ENCODE measurements around the gene VPS13A.
"Not testable (repeated sequence)": the region's sequence is repeated elsewhere in the genome, so short reads cannot be mapped to it uniquely, and the experiment has no call there.

Gene VPS13A

DNA sequence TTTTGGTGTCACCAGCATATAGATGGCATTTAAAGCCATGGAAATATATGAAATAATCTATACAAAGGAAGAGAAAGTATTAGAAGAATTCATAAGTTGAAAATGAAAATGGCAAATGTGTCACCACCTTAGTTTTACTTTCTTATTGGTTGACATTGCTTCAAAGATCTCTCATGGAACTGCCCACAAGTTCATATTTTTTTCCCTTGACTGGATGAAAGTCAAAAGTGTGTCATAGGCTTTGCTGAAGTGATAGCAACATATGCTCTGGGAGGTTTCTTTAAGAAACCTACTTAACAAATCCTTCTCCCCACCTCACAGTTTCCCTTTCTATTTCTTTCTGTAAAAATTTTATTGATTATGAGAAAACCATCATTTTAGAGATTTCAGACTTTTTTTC, 127.2 kb downstream of the VPS13A start:
- DNase-seq (ENCODE audit: low read depth) = no peak

DNA sequence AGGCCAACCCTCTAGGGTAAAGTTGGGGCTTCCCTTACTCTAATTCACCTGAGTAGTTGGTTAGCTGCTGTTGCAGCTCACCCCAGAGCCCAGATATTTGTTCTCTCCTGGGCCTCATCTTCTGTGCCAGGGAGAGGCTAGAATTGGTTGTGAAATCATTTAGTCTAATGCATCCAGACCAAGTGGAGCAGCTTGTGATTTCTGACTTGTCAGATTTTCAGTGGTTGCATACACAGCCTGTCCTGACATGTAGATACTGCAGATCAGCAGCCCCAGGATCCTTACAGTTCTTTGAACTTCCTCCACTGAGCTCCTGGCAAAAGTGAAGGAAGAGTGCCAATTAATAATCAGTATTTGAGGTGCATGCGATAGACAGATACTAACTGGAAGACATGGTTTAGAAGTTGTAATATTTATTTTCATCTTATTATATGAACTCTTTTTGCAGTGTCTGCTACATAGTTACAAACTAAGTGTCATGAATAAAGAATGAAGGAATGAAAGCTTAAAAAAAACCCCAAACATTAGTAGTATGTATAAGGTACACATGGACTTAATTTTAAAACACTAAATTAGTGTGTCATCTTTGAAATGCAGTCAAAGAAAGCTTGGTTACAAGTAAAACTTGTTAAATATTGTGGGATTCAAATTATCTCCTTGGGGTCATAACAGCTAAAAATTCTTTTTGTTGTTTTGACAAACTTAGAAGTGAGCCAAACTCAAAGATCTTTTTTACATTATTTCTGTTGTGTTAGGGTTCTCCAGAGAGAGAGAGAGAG, 128.5 kb downstream of the VPS13A start:
- peak; percentile 71 for DNase-seq (ENCODE audit: low read depth)

DNA sequence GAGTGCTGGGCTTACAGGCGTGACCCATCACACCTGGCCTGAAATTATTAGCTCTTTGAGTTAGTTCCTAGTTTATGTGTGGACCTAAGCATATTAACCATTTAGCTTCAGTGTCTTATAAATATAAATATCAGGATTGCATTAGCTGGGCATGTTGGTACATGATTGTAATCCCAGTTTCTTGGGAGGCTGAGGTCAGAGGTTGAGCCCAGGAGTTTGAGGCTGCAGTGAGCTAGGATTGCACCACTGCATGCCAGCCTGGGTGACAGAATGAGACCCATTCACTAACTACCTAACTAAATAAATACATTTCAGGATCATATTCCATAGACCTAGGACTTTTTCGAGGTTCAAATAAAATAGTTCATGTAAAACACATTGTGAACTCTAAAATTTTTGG, 129.8 kb downstream of the VPS13A start:
- DNase-seq (ENCODE audit: low read depth) = no peak

DNA sequence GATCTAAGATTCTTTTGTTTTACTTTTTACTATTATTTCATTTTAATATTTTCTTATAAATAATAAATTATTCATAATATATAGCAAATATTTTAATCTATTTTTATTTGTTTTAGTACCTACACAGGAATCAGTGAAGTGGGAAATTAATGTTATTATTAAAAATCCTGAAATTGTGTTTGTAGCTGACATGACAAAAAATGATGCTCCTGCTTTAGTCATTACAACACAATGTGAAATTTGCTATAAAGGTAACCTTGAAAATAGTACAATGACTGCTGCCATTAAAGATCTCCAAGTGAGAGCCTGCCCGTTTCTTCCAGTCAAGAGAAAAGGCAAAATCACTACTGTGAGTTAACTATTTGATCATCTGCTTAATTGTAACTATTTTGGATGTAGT, 138.7 kb downstream of the VPS13A start:
- no peak for DNase-seq (ENCODE audit: low read depth)

DNA sequence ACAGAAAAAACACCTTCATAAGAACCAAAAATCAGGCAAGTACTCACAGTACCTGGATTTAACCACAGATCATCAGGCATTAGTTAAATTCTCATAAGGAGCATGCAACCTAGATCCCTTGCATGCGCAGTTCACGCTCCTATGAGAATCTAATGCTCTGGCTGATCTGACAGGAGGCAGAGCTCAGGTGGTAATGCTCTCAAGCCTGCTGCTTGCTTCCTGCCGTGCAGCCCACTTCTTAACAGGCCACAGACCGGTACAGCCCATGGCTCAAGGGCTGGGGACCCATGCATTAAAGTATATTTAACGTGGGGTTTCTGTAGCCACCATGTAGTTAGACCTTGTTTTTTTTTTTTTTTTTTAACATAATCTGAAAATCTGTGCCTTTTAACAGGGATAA, 147.7 kb downstream of the VPS13A start:
- DNase-seq (ENCODE audit: low read depth) = no peak

DNA sequence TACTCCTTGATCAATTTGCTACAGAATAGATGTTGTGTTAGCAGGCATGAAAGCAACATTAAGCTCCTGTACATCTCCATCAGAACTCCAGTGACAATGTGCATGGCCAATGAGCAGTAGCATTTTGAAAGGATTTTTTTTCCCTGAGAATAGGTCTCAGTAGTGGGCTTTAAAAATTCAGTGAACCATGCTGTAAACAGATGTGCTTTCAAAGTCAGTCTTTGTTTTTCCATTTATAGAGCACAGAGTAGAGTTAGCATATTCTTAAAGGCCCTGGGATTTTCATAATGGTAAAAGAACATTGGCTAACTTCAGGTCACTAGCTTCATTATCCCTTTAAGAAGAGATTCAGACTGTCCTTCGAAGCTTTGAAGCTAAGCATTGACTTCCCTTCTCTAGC, 150.8 kb downstream of the VPS13A start:
- no peak for DNase-seq (ENCODE audit: low read depth)

DNA sequence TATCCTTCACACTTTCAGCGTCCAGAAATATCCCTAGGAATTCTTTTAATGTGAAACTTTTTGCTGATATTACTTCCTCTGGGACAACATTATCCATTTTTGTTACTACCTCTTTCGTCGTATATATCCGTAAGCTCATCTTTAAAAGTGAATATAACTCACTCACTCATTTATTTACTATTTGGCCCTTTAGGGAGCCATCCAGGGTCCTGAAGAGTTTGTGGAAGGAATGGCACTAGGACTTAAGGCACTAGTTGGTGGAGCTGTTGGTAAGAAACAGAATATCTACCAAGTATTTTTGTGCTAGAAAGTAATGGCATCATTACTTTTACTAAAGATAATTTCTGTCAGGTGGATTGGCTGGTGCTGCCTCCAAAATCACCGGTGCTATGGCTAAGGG, 192.7 kb downstream of the VPS13A start:
- DNase-seq (ENCODE audit: low read depth) = no peak

DNA sequence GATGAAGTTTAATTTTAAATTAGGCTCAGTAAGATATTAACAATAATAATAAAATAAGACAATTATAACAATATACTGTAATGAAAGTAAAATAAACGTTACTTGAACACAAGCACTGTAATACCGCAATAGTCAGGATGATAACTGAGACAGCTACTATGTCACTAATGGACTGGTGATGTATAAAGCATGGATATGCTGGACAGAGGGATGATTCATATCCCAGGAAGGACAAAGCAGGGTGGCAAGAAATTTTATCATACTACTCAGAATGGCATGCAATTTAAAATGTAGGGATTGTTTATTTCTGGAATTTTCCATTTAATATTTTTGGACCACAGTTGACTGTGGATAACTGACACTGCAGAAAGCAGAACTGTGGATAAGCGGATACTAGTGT, 196.9 kb downstream of the VPS13A start:
- DNase-seq (ENCODE audit: low read depth) = peak; percentile 74

DNA sequence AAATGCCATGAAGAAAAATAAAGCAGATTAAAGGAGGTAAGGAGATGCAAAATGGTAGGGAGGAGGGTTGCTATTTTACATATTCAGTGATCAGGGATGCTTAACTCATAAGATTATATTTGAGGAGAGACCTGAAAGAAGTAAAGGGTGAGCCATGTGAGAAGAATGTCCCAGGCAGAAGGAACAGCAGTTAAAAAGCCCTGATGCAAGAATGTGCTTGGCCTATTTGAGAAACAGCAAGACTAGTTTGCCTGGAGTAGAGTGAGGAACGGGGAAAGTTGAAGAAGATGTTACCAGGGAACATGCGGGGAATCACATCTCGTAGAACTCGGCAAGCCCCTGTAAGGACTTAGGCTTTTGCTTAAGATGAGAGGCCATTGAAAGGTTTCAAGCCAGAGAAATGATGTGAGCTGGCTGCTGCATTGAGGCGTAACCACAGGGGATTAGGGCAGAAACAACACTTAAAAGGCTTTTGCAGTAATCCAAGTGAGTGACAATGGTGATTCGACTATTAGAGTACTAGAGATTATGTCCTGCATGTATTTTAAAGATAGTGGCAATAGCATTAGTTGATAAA, 198.7 kb downstream of the VPS13A start:
- DNase-seq (ENCODE audit: low read depth) = peak; percentile 46

DNA sequence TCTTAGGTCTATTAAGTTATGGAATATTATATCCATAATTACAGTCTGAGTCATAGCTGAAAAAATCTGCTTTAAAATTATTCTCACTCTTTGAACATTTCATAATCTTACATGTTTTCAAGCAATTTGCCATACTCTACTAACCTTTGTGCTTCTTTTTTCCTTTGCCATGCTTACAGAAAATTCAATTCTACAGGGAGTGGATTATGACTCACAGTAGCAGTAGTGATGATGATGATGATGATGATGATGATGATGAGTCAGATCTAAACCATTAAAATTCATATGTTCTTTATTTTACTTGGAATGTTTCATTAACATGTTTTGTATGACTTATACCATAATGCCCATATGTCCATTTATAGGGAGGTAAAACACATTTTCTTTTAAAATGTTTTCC, 207.1 kb downstream of the VPS13A start:
- DNase-seq (ENCODE audit: low read depth) = peak; percentile 54

DNA sequence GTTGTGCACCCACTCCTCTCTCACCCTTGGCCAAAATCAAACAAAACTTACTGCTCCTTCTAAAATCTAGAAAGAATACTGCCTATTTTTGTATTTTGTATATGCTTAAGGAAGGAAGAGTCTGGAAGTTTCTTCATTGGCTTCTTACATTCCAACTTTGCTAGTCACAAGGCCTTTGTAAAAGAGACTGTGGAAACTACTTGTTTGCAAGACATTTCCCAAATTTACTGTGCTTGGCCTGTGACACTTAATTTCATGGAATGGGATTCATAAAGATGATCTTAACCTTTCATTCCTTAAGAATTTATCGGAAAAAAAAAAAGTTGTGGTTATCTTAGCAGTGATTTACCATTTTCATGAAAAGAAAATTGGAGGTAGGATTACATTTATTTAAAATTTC, 208.9 kb downstream of the VPS13A start:
- DNase-seq (ENCODE audit: low read depth) = peak; percentile 72

DNA sequence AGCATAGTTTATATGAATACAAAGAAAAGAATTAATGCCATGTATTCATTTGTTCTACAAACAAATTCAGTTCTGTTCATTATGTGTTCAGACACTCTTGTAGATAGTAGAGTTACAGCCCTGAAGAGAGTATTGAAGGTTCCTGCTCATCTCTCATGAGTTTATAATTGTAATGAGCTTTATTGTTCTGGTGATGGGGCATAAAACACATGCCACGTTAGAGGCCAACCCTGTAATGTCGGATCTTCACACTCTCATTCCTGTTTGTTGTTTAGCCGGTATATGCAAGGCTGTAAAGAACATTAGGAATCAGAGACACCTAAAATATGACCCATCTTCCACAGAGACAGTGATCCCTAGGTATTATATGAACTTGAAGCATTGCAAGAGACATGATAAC, 214.5 kb downstream of the VPS13A start:
- DNase-seq (ENCODE audit: low read depth) = no peak

DNA sequence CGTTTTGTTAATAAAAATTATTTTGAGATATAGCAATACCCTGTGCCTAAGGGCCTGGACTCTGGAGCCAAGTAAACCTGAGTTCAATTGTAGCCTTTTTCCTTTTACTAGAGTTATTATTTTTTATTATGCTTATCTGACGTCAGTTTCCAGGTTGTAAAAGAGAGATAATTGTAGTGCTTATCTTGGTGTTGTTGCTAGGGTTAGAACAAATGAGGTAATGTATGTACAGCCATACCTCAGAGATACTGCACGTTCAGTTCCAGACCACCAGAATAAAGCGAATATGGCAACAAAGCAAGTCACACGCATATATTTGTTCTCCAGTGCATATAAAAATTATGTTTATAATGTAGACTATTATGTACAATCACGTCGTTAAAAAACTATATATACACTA, 215.0 kb downstream of the VPS13A start:
- no peak for DNase-seq (ENCODE audit: low read depth)

DNA sequence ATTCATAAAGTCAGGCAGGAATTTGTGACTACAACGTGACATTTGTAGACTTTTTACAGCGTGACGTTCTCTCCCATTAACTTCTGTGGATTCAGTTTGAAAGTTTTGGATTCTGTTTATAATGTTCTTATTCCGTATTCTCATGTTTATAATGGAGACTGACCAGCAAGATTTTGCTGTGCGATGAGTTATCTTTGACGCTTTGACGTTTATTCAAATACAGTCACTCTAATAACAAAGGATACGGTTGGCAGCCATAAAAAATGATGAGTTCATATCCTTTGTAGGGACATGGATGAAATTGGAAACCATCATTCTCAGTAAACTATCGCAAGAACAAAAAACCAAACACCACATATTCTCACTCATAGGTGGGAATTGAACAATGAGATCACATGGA, 221.2 kb downstream of the VPS13A start:
- DNase-seq (ENCODE audit: low read depth) = peak; percentile 33

DNA sequence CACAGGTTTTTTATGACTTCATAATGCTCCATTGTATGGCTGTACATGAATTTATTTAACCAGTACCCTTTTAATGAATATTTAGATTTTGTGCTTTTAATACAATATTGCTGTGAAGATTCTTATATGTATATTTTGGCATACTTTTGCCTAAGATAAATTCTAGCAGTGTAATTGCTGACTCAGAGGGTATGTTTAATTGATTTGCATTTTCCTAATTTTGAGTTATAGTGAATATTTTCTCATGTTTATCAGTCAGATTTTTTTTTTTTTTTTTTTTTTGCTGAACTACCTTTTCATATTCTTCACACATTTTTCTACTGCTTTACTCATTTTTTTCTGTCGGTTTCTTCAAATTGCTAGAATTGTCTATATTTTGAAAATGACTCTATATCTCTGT, 222.6 kb downstream of the VPS13A start:
- no peak for DNase-seq (ENCODE audit: low read depth)

DNA sequence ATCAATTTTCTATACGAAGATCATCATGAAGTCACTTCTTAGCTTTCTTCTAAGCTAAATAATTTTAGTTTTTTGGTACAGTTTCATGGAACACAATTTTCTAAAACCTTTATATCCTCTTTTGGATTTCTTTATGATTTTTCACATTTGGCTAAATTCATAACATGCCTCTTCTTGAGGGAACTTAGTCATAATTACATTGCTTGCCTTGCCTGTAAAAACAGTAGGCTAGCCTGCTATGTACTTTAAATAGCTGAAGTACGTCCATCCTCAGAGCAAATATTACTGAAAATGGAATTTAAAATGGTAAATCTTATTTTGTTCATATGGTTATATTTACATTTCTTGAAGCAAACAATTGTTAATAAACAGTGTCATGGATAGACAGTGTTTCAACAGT, 225.0 kb downstream of the VPS13A start:
- peak; percentile 38 for DNase-seq (ENCODE audit: low read depth)

DNA sequence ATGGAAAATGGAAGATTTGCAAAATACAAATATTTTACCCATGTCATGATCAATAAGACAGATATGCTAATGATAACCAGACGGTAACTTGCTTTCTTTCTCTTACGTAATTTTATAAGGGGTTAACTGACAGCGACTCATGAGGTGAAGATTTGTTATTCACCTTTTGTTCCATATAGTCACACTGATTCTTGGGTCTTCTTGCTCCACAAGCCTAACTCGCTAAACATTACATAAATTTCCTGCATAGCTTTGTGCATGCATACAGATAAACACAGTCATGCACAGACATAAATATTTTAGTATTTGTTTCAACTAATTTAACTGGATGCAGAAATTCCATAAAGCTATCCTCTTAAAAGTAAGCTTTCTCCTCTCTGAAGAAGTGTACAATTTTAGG, 225.9 kb downstream of the VPS13A start:
- peak; percentile 4 for DNase-seq (ENCODE audit: low read depth)

DNA sequence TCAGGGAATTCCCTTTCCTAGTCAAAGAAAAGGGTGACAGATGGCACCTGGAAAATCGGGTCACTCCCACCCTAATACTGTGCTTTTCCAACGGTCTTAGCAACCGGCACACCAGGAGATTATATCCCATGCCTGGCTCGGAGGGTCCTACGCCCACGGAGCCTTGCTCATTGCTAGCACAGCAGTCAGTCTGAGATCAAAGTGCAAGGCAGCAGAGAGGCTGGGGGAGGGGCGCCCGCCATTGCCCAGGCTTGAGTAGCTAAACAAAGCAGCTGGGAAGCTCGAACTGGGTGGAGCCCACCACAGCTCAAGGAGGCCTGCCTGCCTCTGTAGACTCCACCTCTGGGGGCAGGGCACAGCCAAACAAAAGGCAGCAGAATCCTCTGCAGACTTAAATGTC, 231.2 kb downstream of the VPS13A start:
- DNase-seq (ENCODE audit: low read depth) = not testable (repeated sequence)

DNA sequence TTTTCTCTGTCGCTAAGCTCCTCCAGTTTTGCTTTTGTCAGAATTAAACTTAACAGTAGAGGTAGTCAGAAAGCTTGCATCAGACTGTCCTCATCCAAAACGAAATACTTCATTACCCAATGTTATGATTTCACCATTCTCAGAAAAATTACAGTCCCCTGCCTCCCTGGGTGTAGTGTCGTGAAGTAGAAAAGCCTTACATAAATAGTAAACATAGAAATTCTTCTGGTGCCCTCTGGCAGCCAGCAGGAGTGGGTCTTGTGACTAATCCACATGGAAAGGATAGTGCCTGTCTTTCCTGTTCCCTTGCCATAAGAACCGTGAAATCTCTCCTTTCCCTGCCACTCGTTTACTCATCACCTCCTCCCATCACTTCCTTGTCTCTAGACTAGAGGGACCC, 240.2 kb downstream of the VPS13A start:
- peak; percentile 82 for DNase-seq (ENCODE audit: low read depth)

DNA sequence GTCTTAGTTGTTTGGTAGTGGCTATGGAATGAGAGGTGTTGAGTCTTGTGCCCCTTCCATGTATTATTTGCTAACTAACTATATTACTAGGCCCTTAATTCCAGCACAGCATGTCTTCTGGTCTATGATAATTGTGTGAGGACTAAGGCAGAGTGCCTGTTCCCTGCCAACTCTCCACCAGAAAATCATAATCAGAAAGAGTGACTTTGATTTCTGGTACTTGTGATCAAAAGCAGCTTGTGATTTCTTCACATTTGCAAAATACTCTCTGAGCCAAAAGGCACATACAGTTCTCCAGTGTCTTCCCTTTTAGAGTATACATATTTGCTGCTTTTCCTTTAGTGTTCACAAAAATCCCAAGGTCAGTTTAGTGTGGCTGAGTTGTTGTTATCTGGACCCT, 240.9 kb downstream of the VPS13A start:
- DNase-seq (ENCODE audit: low read depth) = no peak

DNA sequence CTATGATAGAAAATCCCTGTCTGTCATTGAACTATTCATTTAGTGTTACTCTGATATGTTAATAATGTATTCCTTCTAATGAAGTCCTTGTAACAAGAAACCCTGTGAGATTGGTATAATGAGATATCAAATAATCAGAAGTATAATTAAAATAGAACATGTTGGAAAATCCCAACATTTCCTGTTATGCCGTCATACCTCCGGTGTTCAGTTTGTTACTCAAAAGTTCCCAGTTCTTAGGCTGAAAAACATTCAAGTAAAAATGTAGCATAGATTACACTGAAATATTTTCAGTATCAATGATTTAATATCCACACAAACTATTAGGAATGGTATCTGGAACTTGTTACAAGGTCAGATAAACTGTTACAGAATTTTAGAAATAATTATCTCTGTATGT, 243.3 kb downstream of the VPS13A start:
- DNase-seq (ENCODE audit: low read depth) = no peak

DNA sequence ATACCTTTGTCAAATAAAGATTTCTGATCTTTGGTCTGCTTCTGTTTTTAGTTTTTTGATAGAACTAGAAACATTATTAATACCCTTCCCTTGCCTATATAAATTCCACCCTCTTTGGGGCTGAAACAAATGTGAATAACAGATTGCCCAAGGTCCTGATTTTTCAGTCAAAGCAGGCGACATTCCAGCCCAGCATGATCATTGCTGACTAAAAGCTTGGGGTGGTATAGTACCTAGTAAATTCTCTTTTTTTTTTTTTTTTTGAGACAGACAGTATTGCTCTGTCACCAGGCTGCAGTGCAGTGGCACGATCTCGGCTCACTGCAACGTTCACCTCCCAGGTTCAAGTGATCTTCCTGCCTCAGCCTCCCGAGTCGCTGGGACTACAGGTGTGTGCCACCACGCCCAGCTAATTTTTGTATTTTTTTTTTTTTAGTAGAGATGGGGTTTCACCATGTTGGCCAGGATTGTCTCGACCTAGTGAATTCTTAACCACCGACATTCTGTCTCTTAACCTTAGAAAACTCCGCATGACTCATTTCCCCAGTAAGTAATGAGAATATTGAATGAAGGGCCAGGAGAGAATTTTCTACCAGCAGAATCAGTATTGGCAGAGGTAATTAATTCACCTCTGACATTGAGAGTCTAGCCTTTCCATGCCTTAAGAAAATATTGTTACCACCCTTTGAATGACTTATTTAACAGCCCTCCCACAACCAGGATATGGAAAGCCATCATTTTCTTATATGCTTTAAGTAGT, 244.4 kb downstream of the VPS13A start:
- DNase-seq (ENCODE audit: low read depth) = no peak

DNA sequence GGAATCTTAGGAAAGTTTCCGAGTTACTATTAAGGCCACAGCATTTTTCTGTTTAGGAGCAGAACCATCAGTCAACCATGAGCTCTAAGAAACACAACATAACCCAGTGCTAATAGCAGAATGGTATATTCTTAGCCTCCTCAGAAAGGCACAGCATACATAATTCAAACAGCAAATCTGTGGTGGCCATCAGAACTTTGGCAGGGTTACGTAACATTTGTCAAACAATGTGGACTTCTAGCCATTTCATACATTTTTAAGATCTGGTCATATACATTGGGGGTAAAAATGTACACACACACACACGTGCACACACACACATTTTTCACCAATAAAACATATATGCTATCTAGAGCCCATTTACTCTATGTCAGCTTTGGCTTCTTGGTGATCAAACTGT, 245.6 kb downstream of the VPS13A start:
- no peak for DNase-seq (ENCODE audit: low read depth)

Data from EH (cell line).